Neural crest cell (in vitro differentiated cells): ENCODE data around the gene KCNK3. TPM values are rescaled to one million over a fixed set of nuclear protein-coding genes. Genes with fewer than 3 reads are reported as not detected.

Experiments
- DNase-seq: peaks from one replicate; pipeline ENCODE4 v3.0.0; 2021; ENCODE audit warnings: low read depth, mixed read lengths, low spot score
- H3K27ac Mint-ChIP-seq: one replicate; pipeline ENCODE4 v1.8.0; 2021; ENCODE audit warnings: mild to moderate bottlenecking, mixed read lengths; ENCODE audit not compliant: unreplicated experiment
- H3K27me3 Mint-ChIP-seq: 2 replicates; pipeline ENCODE4 v1.8.0; 2021; ENCODE audit warnings: low read depth, mild to moderate bottlenecking, mixed read lengths
- H3K36me3 Mint-ChIP-seq: 2 replicates; pipeline ENCODE4 v1.8.0; 2021; ENCODE audit warnings: low read depth, mild to moderate bottlenecking, mixed read lengths
- H3K4me1 Mint-ChIP-seq: 2 replicates; pipeline ENCODE4 v1.8.0; 2021; ENCODE audit warnings: mixed read lengths
- H3K4me3 Mint-ChIP-seq: one replicate; pipeline ENCODE4 v1.8.0; 2021; ENCODE audit warnings: mild to moderate bottlenecking, mixed read lengths
- H3K9me3 Mint-ChIP-seq: 2 replicates; pipeline ENCODE4 v1.8.0; 2021; ENCODE audit warnings: mixed read lengths
- CTCF ChIP-seq: fragments of 200-600 bp; sonication (generic); conservative IDR thresholded peaks from 2 replicates; pipeline ENCODE4 v1.5.0; 2021; ENCODE audit warnings: antibody characterized with exemption, mild to moderate bottlenecking
- total RNA-seq: library from RNA; stranded (reverse); gene quantifications from 2 replicates; pipeline ENCODE4 v1.2.1, GENCODE V29; 2021

The KCNK3 gene
- total RNA-seq, 1 donor from 2014 or later: 0.58 TPM

GRCh38 chr2:26730549-26731344, 38.2 kb downstream of the KCNK3 start:
- no peaks in the 10 kb centered on the region for H3K9me3 Mint-ChIP-seq

GRCh38 chr2:26731714-26732113, 39.2 kb downstream of the KCNK3 start:
- Mint-ChIP-seq H3K36me3 (no peaks in the 10 kb centered on the region), H3K27ac (no peak overlapping the region), H3K9me3 (no peaks in the 10 kb centered on the region), H3K4me1 (peaks cover 18% of the 10 kb centered on the region), H3K4me3 (no peak overlapping the region), H3K27me3 (no peaks in the 10 kb centered on the region)
- no peak for DNase-seq
- TF ChIP-seq CTCF: no peak

More at GRCh38 chr2:26730549-26731344, 38.2 kb downstream of the KCNK3 start:
- Mint-ChIP-seq H3K36me3 (no peaks in the 10 kb centered on the region), H3K4me3 (no peak overlapping the region), H3K27ac (no peak overlapping the region), H3K27me3 (no peaks in the 10 kb centered on the region), H3K4me1 (peaks cover 9% of the 10 kb centered on the region)
- no peak for TF ChIP-seq CTCF
- DNase-seq: no peak

GRCh38 chr2:26732446-26732845, 39.9 kb downstream of the KCNK3 start:
- no peak for TF ChIP-seq CTCF
- no peak for DNase-seq
- Mint-ChIP-seq H3K27me3 (no peaks in the 10 kb centered on the region), H3K4me3 (no peak overlapping the region), H3K4me1 (peaks cover 23% of the 10 kb centered on the region), H3K27ac (no peak overlapping the region), H3K36me3 (no peaks in the 10 kb centered on the region), H3K9me3 (no peaks in the 10 kb centered on the region)

- Mint-ChIP-seq H3K9me3 (no peaks in the 10 kb centered on the region), H3K27me3 (no peaks in the 10 kb centered on the region), H3K27ac (no peak overlapping the region), H3K4me3 (no peak overlapping the region), H3K4me1 (peaks cover 23% of the 10 kb centered on the region), H3K36me3 (no peaks in the 10 kb centered on the region)
- TF ChIP-seq CTCF: no peak
- no peak for DNase-seq
Measured at GRCh38 chr2:26733413-26733812, 40.9 kb downstream of the KCNK3 start.

- TF ChIP-seq CTCF: no peak
- DNase-seq: no peak
- Mint-ChIP-seq H3K27ac (no peak overlapping the region), H3K4me1 (peaks cover 23% of the 10 kb centered on the region), H3K27me3 (no peaks in the 10 kb centered on the region), H3K36me3 (no peaks in the 10 kb centered on the region), H3K4me3 (no peak overlapping the region), H3K9me3 (no peaks in the 10 kb centered on the region)
Measured at GRCh38 chr2:26735097-26735496, 42.6 kb downstream of the KCNK3 start.
